NCI-H69 (cell line): Measurements from ENCODE around the gene BCL2L13.
"Not testable (repeated sequence)": the region's sequence is repeated elsewhere in the genome, so short reads cannot be mapped to it uniquely, and the experiment has no call there.

Source experiments
- DNase-seq: peaks from one replicate; lab custom pipeline; 2025; lab: John Stamatoyannopoulos, UW

BCL2L13 gene

GRCh38 chr22:17636850-17637249 lies 1.7 kb upstream of the BCL2L13 start:
- not testable (repeated sequence) for DNase-seq

GRCh38 chr22:17637490-17638181 lies 921 bp upstream of the BCL2L13 start:
- no peak for DNase-seq

- DNase-seq: peak; percentile 87
Measured at GRCh38 chr22:17638182-17638431, 450 bp upstream of the BCL2L13 start.

GRCh38 chr22:17639247-17639741 lies 737 bp downstream of the BCL2L13 start:
- peak; percentile 57 for DNase-seq

- no peak for DNase-seq
Measured at GRCh38 chr22:17641269-17641668, 2.7 kb downstream of the BCL2L13 start.

GRCh38 chr22:17642357-17642756 lies 3.8 kb downstream of the BCL2L13 start:
- DNase-seq: not testable (repeated sequence)

GRCh38 chr22:17647452-17647851 lies 8.9 kb downstream of the BCL2L13 start:
- DNase-seq: no peak

GRCh38 chr22:17647991-17648390 lies 9.4 kb downstream of the BCL2L13 start:
- DNase-seq: no peak

- DNase-seq: no peak
Measured at GRCh38 chr22:17648569-17648968, 10.0 kb downstream of the BCL2L13 start.

- no peak for DNase-seq
Measured at GRCh38 chr22:17655289-17655688, 16.7 kb downstream of the BCL2L13 start.

- no peak for DNase-seq
Measured at GRCh38 chr22:17656870-17657395, 18.4 kb downstream of the BCL2L13 start.

GRCh38 chr22:17664414-17665055 lies 26.0 kb downstream of the BCL2L13 start:
- DNase-seq: no peak

GRCh38 chr22:17665248-17665647 lies 26.7 kb downstream of the BCL2L13 start:
- DNase-seq: no peak

GRCh38 chr22:17665854-17666253 lies 27.3 kb downstream of the BCL2L13 start:
- no peak for DNase-seq

GRCh38 chr22:17671521-17672092 lies 33.0 kb downstream of the BCL2L13 start:
- not testable (repeated sequence) for DNase-seq

- no peak for DNase-seq
Measured at GRCh38 chr22:17672417-17672991, 33.9 kb downstream of the BCL2L13 start.

GRCh38 chr22:17674152-17674551 lies 35.6 kb downstream of the BCL2L13 start:
- no peak for DNase-seq

GRCh38 chr22:17675584-17675983 lies 37.0 kb downstream of the BCL2L13 start:
- DNase-seq: no peak

GRCh38 chr22:17678817-17679385 lies 40.3 kb downstream of the BCL2L13 start:
- DNase-seq: no peak

GRCh38 chr22:17684245-17684644 lies 45.7 kb downstream of the BCL2L13 start:
- no peak for DNase-seq

GRCh38 chr22:17692841-17693240 lies 54.3 kb downstream of the BCL2L13 start:
- DNase-seq: no peak

- DNase-seq: no peak
Measured at GRCh38 chr22:17694193-17694592, 55.6 kb downstream of the BCL2L13 start.

GRCh38 chr22:17694752-17695151 lies 56.2 kb downstream of the BCL2L13 start:
- DNase-seq: no peak
